CD4-positive, alpha-beta T cell treated with Interleukin-4 for 4 hours (primary cell): ENCODE data around the gene EXPH5.

Source experiments
- DNase-seq: peaks from one replicate; pipeline ENCODE4 v3.0.0-alpha.2; 2020

Gene EXPH5

DNA sequence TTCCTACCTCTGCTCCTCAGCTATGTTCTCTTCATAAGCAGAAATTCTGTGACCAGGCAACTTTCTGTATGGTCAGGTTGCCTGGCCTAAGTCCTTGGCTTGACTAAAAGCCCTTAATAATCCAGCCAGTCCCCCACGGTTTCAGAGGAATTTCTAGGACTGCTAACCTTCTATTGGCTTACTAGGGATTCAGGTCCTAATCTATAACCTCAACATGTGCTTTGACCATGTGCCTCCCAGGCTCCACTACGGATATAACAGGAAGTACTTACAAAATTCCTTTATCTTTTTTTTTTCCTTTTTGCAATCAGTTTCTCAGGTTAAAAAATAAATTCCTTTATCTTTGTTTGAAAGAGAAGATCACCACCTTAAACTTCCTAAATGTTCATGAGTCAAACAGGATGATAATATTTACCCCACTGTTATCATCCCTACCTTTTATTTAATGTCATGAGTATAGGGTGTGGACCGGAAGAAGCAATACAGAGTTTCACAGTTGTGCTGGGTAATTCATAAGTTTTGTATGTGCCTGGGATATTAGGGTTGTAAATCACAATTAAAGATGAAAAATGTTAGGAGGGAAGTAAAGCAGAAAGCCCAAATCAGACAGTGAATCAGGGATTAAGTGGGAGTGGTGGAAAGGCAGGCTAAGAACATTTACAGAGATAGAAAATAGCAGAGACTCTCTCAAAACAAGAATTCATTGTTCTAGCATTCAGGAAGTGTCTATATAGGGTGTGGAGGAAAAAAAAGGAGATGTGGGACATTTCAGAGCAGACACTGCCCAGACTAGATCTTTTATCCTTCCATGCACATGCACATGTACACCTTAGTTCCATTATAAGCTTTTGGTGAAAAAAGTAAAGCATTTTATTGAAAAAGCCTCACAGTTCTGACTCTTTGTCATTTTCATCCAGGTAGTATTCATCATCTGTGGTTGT is 84.6 kb downstream of the EXPH5 start:
- no peak for DNase-seq

DNA sequence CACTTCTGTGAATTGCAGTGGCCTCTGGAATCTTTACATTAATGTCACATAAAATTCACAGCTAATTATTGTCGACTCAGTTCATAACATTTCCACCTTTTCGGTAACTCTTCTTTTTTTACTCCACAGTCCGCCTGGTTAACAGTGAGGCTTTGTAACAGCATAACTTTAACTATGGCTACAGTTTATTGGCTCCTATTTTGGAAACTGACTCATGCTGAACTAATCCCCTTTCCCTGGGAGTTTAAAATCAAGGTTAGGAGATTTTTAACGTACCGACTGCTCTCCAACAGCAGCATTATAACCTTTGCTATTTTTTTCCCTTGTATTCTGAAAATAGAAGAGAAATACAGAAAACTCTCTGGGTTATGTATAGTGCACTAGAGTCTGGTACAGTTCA is 92.2 kb downstream of the EXPH5 start:
- no peak for DNase-seq

DNA sequence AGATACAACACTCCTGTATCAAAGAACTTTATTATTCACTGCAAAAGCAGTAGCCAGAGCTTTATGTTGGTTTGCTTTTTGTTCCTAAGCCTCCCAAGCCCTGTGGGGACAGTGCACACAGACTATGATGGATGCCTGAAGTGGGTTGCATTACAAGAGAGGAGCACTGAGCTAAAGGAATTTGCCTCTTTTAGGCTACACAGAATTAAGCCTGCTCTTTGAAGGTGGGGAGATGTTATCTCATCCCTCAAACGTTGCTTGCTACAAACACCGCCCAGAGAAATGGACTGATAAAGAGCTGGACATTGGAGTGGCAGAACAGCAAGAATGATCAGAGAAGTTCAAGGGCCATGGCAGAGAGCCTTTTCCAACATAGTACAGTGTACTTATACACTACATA is 92.8 kb downstream of the EXPH5 start:
- DNase-seq, result no peak

DNA sequence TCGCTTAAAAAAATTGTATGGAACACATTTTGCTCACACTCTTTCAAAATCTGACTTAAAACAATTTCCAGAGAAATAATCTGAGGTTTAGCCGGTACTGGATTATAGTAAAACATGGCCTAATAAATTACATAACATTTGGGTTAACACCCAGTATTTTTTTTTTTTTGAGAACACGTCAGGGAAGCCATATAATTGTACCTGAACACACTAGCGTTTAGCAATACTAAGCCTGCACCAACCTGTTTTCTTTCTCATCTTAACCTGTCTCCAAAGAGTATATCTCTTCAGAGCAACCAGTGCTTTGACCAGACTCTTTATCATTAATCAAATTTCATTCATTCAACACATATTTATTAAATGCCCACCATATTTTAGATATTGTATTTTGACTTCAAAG is 93.4 kb downstream of the EXPH5 start:
- DNase-seq, result no peak

DNA sequence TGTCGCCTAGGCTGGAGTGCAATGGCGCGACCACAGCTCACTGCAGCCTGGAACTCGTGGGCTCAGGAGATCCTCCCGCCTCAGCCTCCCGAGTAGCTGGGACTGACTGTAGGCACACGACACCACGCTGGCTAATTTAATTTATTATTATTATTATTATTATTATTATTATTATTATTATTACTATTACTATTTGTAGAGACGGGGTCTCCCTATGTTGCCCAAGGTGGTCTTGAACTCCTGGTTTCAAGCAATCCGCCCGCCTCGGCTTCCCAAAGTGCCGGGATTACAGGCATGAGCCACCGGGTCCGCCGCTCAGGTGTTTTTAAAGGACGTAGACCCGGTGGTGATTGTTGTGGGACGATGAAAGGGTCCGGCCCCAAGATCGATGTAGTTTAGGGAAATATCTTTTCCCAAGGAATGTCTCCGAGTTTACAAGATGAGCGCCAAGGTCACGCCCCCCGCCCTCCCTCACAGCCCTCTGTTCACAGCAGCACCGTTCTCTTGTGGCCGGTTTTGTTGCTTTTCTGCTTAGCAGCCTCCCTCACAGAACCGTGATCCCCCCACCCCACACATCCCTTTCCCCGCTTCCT is 94.7 kb downstream of the EXPH5 start:
- DNase-seq, result no peak

DNA sequence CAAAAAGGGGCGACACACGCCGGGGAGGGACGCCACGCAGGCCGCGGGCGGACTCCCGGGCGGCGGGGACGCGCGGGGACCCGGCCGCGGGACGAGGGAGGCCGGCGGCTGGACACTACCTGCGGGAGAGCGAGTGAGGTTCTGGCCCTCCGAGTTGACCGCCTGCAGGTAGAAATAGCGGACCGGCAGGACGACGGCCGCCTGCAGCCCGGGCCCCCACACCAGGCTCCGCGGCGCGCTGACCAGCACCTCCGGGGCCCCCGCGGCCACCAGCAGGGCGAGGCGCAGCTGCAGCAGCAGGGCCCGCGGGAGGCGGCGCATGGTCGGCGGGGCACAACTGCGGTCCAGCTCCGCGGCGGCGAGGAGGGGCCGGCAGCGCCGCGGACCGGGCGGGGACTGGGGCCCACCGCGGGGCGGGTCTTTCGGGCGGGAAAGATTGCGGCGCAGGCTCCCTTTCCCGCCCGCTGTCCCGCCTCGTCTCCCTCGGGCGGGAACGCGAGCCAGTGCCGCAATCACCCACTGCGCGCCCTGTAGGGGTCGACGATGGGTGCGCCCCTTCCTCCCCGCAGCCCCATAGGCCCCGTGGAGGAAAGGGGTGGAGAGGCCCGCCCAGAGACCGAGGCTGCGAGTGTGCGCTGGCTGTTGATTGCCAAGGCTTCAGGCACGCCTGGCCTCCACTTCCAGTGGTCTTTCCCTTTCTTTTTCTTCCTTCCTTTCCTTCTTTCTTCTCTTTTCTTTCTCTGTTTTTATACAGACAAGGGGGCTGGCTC is 95.3 kb downstream of the EXPH5 start, which contains the start of gene POGLUT3:
Gene POGLUT3 (minus strand): TSS at position 339 of the 770 bp plus-strand sequence. CDS start 18 bp downstream, at position 321.
- peak; percentile 15 for DNase-seq

DNA sequence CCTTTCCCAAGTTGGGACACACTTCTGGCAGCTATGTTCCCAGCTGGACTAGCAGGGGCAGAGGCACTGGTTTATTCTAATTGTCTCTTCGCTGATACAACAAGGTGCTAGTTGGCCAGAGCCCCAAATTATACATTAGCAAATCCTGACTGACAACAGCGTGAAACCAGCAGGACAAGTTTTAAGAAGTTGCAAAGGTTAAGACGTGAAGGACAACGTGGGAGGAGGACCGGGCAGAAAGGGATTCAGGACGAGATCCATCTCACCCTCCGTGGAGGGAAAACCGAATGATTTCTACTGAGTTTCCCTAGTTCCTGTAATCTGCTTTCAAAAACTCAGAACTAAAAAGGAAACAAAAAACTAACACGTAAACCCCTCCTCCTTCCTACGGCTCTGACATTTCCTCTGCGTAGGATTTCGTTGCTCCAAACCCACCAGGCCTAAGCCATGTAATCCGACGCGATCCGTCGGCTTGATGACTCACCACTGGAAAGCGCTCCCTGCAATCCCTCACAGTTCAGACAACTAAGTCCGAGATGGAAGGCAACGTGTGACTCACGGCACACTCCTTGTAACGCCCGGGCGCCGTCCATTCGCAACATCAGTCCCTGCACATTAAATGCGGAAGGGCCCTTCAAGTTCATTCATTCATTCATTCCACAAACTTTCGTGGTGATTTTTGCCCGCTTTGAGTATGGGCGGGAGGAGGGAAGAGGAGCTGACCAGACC is 96.1 kb downstream of the EXPH5 start:
- DNase-seq, result peak; percentile 74

DNA sequence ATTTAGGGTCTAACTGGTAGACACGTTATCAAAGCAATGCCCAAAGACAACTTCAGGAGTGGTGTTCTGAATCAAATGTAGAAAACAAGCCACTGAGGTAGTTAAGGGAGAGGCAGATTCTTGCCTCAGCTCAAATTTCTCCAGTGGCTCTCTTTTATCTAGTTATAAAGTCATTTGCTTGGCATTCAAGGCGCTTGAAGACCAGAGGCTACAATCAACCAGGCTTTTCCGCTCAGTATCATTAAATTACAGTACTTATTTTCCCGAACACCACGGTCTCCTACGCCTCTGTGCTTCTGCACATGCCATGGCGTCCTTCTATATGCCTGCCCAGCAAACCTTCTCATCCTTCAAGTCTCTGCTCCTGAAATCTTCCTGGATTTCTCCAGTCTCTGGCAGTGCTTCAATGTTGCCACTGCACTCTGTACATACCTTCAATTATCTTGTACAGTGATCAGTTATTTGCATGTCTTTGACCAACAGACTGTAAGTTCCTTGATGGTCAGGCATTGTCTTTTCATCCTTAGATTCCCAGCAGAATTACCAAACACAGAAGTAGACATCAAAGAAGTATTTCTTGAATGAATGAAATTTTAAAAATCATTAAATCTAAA is 96.8 kb downstream of the EXPH5 start:
- no peak for DNase-seq

DNA sequence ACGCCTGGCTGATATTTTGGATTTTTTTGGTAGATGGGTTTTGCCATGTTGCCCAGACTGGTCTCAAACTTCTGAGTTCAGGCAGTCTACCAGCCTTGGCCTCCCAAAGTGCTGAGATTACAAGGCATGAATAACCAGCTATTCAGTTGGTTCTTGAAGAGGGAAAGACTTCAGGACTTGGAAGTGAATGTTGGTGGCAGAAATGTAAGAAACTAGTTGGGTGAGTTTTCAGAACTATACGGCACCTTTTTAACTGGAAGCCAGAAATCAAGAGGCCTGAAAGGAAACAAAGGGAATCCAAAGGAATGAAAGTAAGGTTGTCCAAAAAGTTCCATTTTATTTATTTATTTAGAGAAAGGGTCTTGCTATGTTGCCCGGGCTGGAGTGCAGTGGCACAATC is 98.2 kb downstream of the EXPH5 start:
- no peak for DNase-seq

DNA sequence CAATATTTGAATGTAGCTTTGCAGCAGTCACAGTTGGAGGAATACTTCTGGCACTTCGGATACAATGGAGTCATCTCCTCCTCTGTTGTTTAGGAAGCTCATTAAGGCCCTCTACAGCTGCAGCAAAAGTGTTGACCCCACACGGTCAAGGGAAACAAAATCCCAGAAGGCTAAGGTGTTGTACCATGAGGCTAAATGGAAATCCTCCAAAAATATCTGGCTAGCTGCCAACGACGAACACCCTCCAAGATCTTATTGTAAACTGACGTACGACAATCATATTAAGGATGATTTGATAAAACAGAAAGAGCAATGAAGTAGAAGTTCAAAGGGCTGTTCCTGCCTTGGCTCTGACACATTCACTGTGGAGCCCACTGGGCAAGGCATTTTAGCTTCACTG is 99.4 kb downstream of the EXPH5 start:
- DNase-seq, result no peak

DNA sequence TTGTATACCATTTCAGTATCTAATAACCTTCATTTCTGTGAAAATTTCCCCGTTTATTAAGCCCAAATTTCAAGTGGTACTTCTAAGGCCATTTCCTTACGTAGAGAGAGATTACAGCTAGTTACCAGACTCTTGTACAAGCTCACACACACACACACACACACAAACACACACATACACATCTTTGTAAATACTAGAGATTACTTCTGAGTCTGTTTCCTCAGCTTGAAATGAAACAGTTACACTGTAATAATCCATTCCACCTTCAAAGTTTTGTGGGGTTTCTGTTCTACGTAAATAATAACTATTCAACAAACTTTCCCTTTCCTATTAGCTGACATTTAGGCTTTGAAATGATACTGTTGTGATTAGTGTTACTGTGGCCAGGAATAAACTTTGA is 101.6 kb downstream of the EXPH5 start:
- no peak for DNase-seq

DNA sequence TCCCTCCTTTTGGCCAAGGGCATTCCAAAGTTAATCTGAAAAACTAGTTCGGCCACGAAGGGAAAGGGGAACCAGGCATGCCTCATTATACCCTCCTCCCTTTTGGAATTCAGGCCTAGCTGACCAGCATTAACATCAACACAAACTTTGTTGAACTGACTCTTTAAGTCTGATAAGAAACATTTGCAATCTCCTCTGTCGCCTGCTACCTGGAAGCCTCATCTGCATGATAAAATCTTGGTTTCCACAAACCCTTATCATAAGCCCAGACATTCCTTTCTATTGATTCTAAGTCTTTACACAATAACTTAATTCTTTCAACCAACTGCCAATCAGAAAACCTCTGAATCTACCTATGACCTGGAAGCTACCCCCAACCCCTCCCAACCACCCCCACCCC is 106.7 kb downstream of the EXPH5 start:
- no peak for DNase-seq

DNA sequence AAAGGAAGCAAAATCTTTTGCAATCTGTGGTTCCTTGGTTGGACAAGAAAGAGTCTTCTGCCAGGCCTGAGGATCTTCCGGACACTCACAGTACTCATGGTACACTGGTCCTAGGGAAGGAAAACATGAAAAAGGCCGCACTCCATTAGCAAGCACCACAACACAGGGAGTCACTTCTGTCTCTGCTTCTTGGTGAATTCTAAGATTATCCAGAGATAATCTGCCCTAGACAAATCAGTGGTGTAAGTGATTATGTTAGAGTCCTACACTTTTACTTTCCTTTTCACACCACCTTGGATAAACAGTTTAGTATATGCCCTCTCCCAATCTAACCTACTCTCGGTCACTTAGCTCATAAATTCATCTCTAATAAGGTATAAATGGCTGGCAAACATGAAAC is 107.2 kb downstream of the EXPH5 start:
- no peak for DNase-seq

DNA sequence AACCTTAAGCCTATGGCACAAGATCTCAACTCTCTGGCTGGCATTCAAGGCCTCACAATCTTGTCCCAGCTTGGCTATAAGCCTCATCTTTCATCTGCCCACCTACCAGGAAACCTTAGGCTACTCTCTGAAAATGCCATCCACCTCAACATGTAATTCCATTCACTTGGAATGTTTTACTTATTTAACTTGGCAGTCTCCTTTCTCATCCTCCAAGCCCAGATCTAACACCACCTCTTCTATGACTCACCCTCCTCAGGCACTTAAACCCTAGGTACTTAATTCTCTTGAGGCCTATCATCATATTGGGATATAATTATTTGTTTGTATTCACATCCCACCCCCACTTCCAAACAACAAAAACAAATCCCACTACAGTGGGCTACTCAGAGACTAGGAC is 110.4 kb downstream of the EXPH5 start:
- no peak for DNase-seq

DNA sequence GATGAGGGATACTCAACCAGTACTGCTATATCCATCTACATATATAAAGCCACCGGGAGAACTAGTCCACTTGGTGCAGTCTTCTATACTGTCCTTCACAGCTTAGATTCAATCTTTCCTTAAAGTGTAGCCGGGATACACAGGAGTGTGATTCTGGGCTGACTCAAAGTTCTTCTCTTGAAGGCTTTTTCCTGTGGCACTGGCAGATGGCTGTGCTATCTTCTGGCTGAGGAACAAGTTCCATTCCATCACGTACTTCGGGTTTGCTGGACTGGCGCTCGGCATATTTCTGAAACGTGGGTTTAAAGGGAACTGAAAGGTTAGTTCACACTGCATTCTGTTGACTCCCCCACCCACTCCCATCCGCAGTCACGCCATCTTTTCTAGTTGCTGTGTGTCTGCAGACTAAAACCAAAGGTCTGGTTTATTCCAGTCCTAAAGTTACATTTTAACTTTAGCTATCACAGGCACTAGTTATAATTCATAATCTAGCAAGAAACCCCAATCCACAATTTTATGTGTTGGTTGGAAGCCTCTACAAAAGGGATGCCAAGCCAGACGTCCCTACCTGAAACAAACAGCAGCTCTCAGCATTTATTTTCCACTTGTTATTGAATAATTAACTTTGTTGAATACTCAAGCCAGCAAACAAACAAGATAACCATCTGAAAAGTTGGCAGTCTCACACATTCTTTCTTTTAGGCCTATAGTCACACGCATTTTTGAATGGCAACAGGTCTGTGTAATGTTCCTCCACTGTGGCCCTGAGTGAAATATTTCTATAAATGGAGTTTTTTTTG is 118.7 kb downstream of the EXPH5 start:
- no peak for DNase-seq

DNA sequence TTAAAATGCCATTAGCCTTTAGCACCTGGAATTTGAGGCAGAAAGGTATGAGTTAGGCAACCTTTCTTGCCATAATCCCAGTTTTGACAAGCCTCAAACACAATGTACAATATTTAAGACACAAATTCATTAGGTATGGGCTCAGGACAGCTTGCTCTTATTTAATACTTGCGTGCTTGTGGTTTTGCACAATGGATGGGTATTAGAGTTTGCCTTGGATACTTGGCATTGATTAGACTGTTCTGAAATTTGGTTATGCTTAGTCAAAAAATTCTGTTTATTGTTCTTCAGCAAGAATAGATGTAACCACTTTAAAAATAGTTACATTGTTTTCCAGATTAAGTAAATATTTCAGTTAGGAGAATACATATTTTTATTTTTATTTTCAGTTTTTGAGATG is 120.9 kb downstream of the EXPH5 start:
- no peak for DNase-seq

DNA sequence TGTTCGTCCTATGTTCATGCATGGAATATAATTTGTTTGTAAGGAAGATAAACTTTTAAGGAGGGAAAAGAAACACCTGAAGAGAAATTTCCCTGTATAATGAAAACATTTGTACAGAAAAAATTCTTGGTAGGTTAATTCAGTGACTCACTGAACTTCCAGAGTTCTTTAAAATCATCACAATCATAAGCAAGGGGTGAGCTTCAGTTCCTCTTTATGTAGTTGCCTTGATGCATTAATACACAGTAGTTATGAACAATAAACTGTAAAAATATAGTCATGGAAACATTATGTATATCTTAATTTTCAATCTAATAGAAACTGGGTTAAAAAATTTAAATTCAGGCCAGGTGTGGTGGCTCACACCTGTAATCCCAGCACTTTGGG is 125.1 kb downstream of the EXPH5 start:
- DNase-seq, result no peak

DNA sequence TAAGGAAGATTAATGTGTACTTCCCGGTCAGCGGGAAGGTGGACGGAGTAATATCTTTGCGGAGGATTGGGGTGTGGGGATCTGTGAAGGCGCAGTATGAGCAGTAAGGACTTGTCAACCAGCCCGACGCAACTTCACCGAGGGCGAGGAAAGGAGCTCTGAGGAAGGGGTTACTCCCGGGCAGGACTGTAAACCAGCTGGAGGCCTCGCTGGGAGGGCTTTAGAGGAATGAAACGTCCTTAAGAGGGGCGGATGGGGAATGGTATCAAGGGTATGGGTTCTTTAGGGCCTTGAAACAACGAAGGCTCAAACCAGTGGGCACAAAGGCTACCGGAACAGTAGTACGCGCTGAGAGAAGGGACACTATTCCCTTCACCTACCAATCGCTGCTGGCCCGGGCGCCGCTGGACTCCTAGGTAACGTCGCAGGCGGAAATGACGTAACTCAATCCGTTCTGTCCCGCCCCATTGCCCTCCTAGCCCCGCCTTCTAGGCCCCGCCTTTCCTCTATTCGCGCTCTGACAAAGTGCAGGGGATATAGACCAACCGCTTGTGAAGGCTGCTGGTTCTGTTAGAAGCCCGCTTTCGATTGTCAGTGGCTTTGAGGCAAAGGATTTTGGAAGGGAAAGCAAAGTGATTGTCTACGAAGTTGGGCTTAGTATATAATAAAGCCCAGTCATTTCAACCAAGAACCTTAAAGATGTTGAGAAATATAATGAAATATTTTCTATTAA is 126.3 kb downstream of the EXPH5 start, which contains the start of gene C11orf65:
Gene C11orf65 (minus strand): TSS at position 439 of the 733 bp plus-strand sequence. CDS start 5,970 bp downstream, outside the sequence.
- DNase-seq, result peak; percentile 96

DNA sequence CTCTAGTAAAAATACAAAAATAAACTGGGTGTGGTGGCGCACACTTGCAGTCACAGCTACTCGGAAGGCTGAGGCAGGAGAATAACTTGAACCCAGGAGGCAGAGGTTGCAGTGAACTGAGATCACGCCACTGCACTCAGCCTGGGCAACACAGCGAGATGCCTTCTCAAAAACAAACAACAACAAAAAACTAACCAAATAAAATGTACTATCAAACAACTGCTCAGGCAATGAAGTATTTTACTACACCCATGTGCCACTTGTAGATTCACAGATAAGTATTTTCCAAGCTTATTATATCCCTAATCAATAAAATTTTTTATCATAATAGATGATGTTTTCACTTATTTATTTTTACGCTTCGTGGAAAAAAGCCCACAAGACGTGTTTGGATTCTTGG is 127.2 kb downstream of the EXPH5 start:
- no peak for DNase-seq
